Glomerular visceral epithelial cell (primary cell): Measurements from ENCODE around the gene GGA2.

Source experiments
- DNase-seq: peaks from one replicate; pipeline ENCODE4 v3.0.0-alpha.2; 2016; ENCODE audit errors: extremely low spot score

GGA2 gene

GRCh38 chr16:23416816-23417215 lies 93.5 kb downstream of the GGA2 start:
- DNase-seq, result no peak

GRCh38 chr16:23414731-23415130 lies 95.6 kb downstream of the GGA2 start:
- no peak for DNase-seq
